T-cell (primary cell): ENCODE results near the gene TM4SF18. TPM values are rescaled to one million over a fixed set of nuclear protein-coding genes. Genes with fewer than 3 reads are reported as not detected.

ENCODE experiments used
- ATAC-seq, 4 experiments: fragments of 200-7000 bp in 3 of 4; fragments of 150-1000 bp in 1 of 4; cut with Tn5 transposase; replicated peaks in 1 of 4; 1 replicate in 3 of 4; 2 replicates in 1 of 4; pipeline ENCODE4 v1.10.0; 2021; ENCODE audit warnings: moderate library complexity in 3 of 4, mild to moderate bottlenecking in 2 of 4, moderate number of reproducible peaks in 1 of 4
- CTCF ChIA-PET, 2 donors: fragments of 300-600 bp; sonication (Branson Sonifier 250); formaldehyde crosslinking; loops; one replicate each; lab custom pipeline; 2022; ENCODE audit warnings: antibody characterized with exemption in 2 of 2; lab: Charles Lee
- POLR2A ChIA-PET, 2 donors: fragments of 300-600 bp; sonication (Branson Sonifier 250); formaldehyde crosslinking; loops; one replicate each; lab custom pipeline; 2022; ENCODE audit warnings: antibody characterized with exemption in 2 of 2; lab: Charles Lee
- DNase-seq, 35 experiments: peaks; one replicate each; pipeline versions ENCODE4 v3.0.0 to v3.0.0-alpha.2; 2013 to 2023
- H3K27ac ChIP-seq: one replicate; pipeline ENCODE4 v1.5.1; 2013; ENCODE audit warnings: low read length
- H3K27me3 ChIP-seq, 2 experiments: replicated peaks in 1 of 2; 1 replicate in 1 of 2; 2 replicates in 1 of 2; pipeline versions ENCODE4 v1.6.1 to v1.7.0; 2013; ENCODE audit warnings: low read length in 1 of 2, mixed read lengths in 1 of 2; ENCODE audit not compliant: control insufficient read depth in 2 of 2, insufficient read depth in 2 of 2; ENCODE audit errors: extremely low read depth in 1 of 2
- H3K36me3 ChIP-seq, 2 donors: 1 replicate in 1 of 2; 2 replicates in 1 of 2; pipeline versions ENCODE4 v1.6.1 to v1.7.0; 2013; ENCODE audit warnings: low read length in 1 of 2; ENCODE audit not compliant: control insufficient read depth in 2 of 2, insufficient read depth in 1 of 2; ENCODE audit errors: extremely low read depth in 1 of 2
- H3K4me1 ChIP-seq, 2 experiments: 1 replicate in 1 of 2; 2 replicates in 1 of 2; pipeline versions ENCODE4 v1.6.1 to v1.7.0; 2013; ENCODE audit warnings: low read length in 2 of 2, mixed read lengths in 1 of 2; ENCODE audit not compliant: insufficient read depth in 2 of 2, control insufficient read depth in 1 of 2; ENCODE audit errors: extremely low read depth in 1 of 2
- H3K4me3 ChIP-seq, 2 donors: 1 replicate in 1 of 2; 2 replicates in 1 of 2; pipeline versions ENCODE4 v1.5.1 to v1.7.0; 2013; ENCODE audit warnings: mild to moderate bottlenecking in 2 of 2, low read length in 1 of 2, moderate library complexity in 1 of 2; ENCODE audit not compliant: control insufficient read depth in 1 of 2; ENCODE audit errors: extremely low read depth in 1 of 2
- H3K9me3 ChIP-seq: 2 replicates; pipeline ENCODE4 v1.7.0; 2013
- H3K27ac Mint-ChIP-seq, 2 donors: one replicate each; pipeline ENCODE4 v1.8.0; 2020 to 2021; ENCODE audit warnings: mild to moderate bottlenecking in 2 of 2, mixed read lengths in 2 of 2
- H3K27me3 Mint-ChIP-seq, 2 donors: one replicate each; pipeline ENCODE4 v1.8.0; 2021 to 2022; ENCODE audit warnings: mixed read lengths in 2 of 2
- H3K36me3 Mint-ChIP-seq: one replicate; pipeline ENCODE4 v1.8.0; 2021; ENCODE audit warnings: mixed read lengths
- H3K4me1 Mint-ChIP-seq, 3 donors: one replicate each; pipeline ENCODE4 v1.8.0; 2020 to 2022; ENCODE audit warnings: mixed read lengths in 3 of 3, mild to moderate bottlenecking in 1 of 3
- H3K4me3 Mint-ChIP-seq, 3 donors: one replicate each; pipeline ENCODE4 v1.8.0; 2020 to 2022; ENCODE audit warnings: mild to moderate bottlenecking in 3 of 3, mixed read lengths in 3 of 3, moderate library complexity in 3 of 3
- H3K9me3 Mint-ChIP-seq, 3 donors: one replicate each; pipeline ENCODE4 v1.8.0; 2020 to 2022; ENCODE audit warnings: mixed read lengths in 3 of 3
- WGBS: methylation state at CpG from one replicate; pipeline ENCODE4 v1.1.5; 2013; ENCODE audit warnings: missing lambda C conversion rate; ENCODE audit not compliant: insufficient coverage; 5-methylcytosine and 5-hydroxymethylcytosine counted together
- total RNA-seq, 35 experiments: library from RNA in 6 of 35; stranded (reverse) in 6 of 35; fragments of 120-200 nt in 1 of 35; gene quantifications; one replicate each; pipeline versions ENCODE4 v1.2.1 to v1.2.4 and lab custom pipeline; 2013 to 2026

The TM4SF18 gene
- total RNA-seq, 5 donors from 2014 or later (not counting 1 experiment from before 2014, with no cell fraction given), result not detected

DNA sequence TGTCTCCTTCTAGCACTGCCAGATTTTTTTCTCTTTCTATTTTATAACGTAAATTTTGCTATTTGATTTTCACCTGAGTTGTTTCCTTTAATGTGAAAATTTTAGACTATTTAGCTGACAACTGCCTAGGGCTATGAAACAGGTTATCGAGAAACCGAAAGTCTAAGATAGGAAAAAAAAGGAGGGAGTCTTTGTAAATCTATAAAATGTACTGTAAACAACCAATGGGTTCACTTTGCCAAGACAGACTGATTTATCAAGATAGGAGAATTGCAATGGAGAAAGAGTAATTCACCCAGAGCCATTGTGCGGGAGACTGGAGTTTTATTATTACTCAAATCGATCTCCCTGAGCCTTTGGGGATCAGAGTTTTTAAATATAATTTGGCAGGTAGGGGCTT, 50.0 kb downstream of the TM4SF18 start:
- no peaks in the 10 kb centered on the region for H3K27me3 ChIP-seq
- Mint-ChIP-seq H3K4me1 (no peaks in the 10 kb centered on the region), H3K9me3 (no peaks in the 10 kb centered on the region), H3K36me3 (no peaks in the 10 kb centered on the region), H3K27me3 (no peaks in the 10 kb centered on the region), H3K27ac (no peak overlapping the region), H3K4me3 (no peak overlapping the region)
- H3K36me3 ChIP-seq, result no peaks in the 10 kb centered on the region
- no peak overlapping the region for H3K4me3 ChIP-seq
- no peak for ATAC-seq
- H3K9me3 ChIP-seq, result no peaks in the 10 kb centered on the region
- no peaks in the 10 kb centered on the region for H3K4me1 ChIP-seq
- 93% methylated on average over 2 of the region's 5 CpGs for WGBS
- no peak for DNase-seq
- ChIA-PET POLR2A (no interaction called here), CTCF (no interaction called here)
- H3K27ac ChIP-seq, result no peak overlapping the region

DNA sequence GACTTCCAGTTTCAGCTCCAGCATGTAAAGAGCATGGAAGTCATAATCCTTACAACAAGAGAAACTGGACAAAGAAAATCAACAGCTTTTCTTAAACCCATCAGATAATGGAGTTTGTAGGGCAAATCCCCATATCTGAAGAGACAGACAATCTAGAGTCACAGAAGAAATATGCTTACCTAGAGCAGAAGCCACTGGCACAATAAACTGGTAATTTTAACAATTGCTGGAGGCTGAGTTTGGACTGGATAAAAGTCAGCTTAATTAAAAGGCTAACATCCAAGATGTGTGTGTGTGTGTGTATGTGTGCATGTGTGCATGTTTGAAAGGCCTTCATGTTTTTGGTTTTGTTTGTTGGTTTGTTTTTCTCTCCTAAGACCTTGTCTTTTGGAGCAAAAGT, 50.6 kb downstream of the TM4SF18 start:
- H3K36me3 ChIP-seq, result no peaks in the 10 kb centered on the region
- POLR2A ChIA-PET, result no interaction called here
- Mint-ChIP-seq H3K36me3 (no peaks in the 10 kb centered on the region), H3K4me1 (peaks cover under 1 to 2% (median 2%) of the 10 kb centered on the region in 3 donors), H3K4me3 (no peak overlapping the region), H3K9me3 (no peaks in the 10 kb centered on the region), H3K27ac (no peak overlapping the region), H3K27me3 (no peaks in the 10 kb centered on the region)
- H3K4me3 ChIP-seq, result no peak overlapping the region
- ATAC-seq (no peak), DNase-seq (no peak)
- CTCF ChIA-PET, result interaction anchor here in 1 of 2 donors (0.6 kb wide), 2 partner anchors 47 to 698 kb away, joined by 3 read pairs; no protein-coding TSS in a partner anchor
- no peak overlapping the region for H3K27ac ChIP-seq
- H3K4me1 ChIP-seq, result no peaks in the 10 kb centered on the region
- H3K9me3 ChIP-seq, result no peaks in the 10 kb centered on the region
- H3K27me3 ChIP-seq, result no peaks in the 10 kb centered on the region

DNA sequence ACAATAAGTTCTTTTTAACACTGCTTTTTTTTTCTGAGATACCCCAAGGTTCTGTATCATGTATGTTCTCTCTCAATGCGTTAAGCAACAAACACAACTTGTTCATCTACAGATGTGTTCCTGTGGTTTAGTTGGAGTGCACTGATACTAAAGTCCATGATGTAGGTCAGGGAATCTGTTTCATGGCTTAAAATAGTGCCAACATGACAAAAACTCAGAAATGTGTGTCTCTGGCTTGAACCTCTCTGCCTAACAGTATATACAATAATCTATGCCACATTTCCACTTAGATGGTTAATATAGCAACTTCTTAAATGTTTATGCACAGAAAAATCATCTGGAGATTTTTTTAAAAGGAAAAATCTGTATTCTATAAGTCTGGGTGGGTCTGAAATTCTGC, 51.1 kb downstream of the TM4SF18 start:
- Histone ChIP-seq H3K27me3 (no peaks in the 10 kb centered on the region), H3K4me3 (no peak overlapping the region), H3K4me1 (peaks cover under 1 to 2% of the 10 kb centered on the region in 2 experiments), H3K36me3 (no peaks in the 10 kb centered on the region), H3K9me3 (no peaks in the 10 kb centered on the region), H3K27ac (no peak overlapping the region)
- Mint-ChIP-seq H3K27ac (no peak overlapping the region), H3K36me3 (no peaks in the 10 kb centered on the region), H3K4me1 (peaks cover 6 to 8% (median 7%) of the 10 kb centered on the region in 3 donors), H3K27me3 (no peaks in the 10 kb centered on the region), H3K4me3 (no peak overlapping the region), H3K9me3 (no peaks in the 10 kb centered on the region)
- no peak for ATAC-seq
- no peak for DNase-seq
- POLR2A ChIA-PET, result no interaction called here
- CTCF ChIA-PET, result interaction anchor here in 1 of 2 donors (0.6 kb wide), 2 partner anchors 47 to 699 kb away, joined by 3 read pairs; no protein-coding TSS in a partner anchor
- WGBS, result no CpG with 5 or more reads among the region's 1 CpG

DNA sequence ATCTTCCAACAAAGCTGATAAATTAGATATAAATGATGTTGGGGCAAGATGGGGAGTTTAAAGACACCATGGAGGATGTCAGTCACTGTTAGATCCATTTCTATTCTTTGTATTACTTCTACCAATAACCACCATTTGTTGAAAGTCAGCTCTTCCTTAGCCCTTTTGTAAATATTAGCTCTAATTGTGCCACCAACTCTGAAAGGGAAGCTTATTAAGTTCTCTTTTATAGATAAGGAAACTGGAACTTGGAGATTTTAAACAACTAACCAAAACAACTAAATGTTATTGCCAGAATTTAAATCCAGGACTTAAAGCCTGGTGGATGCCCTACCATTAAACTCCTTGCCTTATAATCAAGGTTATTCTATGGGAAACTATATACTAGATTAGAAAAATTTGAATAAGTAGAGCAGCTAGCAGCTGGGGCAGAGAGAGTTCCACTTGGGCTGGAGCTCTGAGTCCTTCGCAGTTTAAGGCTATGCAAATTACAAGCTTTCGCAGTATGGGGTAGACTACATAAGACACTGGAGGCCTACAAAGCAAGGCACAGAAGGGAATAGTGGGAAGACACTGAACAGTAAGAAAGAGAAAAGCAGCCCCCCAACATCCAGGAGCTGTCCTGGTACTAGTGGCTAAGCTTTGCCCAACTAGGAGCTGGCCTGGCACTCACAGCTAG, 52.6 kb downstream of the TM4SF18 start:
- peaks cover 13 to 17% (median 14%) of the 10 kb centered on the region in 3 donors for H3K4me1 Mint-ChIP-seq
- Histone ChIP-seq H3K4me3 (no peak overlapping the region), H3K27me3 (no peaks in the 10 kb centered on the region), H3K4me1 (peaks cover 6 to 7% of the 10 kb centered on the region in 2 experiments), H3K36me3 (no peaks in the 10 kb centered on the region), H3K27ac (no peak overlapping the region), H3K9me3 (no peaks in the 10 kb centered on the region)
- H3K9me3 Mint-ChIP-seq, result no peaks in the 10 kb centered on the region
- DNase-seq (no peak), ATAC-seq (no peak)
- WGBS, result 93% methylated on average over 2 of the region's 2 CpGs
- no peak overlapping the region for H3K4me3 Mint-ChIP-seq
- POLR2A ChIA-PET, result interaction anchor here (0.5 to 0.7 kb wide), 2 partner anchors 315 to 1611 kb away, joined by 3 to 7 read pairs; no protein-coding TSS in a partner anchor
- no peaks in the 10 kb centered on the region for H3K36me3 Mint-ChIP-seq
- CTCF ChIA-PET, result interaction anchor here (0.6 to 4.8 kb wide), 4 partner anchors 10 to 325 kb away, joined by 3 to 23 read pairs (median 4); no protein-coding TSS in a partner anchor
- no peak overlapping the region for H3K27ac Mint-ChIP-seq
- H3K27me3 Mint-ChIP-seq, result no peaks in the 10 kb centered on the region

DNA sequence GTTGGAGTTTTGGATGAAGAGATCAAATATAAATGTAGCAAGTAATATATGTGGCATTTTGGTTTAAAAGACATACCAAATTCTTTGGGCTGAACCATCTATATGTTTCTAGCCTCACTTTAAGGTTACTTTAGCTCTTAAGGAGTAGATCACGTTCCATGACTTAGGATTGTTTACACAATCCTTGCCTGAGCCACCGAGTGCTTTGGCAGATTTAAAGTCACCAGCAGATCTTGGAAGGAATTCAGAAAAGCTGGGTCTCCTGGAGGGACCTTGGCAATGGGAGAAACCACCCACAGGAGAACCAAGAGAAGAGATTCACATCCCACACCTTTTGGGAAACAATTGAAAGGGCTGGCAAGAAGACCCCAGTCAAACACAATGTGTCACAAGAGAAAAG, 54.5 kb downstream of the TM4SF18 start:
- no peaks in the 10 kb centered on the region for H3K27me3 ChIP-seq
- H3K4me3 Mint-ChIP-seq, result no peak overlapping the region
- H3K36me3 Mint-ChIP-seq, result no peaks in the 10 kb centered on the region
- ChIA-PET CTCF (interaction anchor here (1.5 to 4.8 kb wide), 2 partner anchors 159 kb away, joined by 12 to 23 read pairs; no protein-coding TSS in a partner anchor), POLR2A (no interaction called here)
- H3K4me1 ChIP-seq, result peaks cover 6 to 7% of the 10 kb centered on the region in 2 experiments
- no peaks in the 10 kb centered on the region for H3K9me3 Mint-ChIP-seq
- no peaks in the 10 kb centered on the region for H3K36me3 ChIP-seq
- DNase-seq (no peak), ATAC-seq (no peak)
- peaks cover 14 to 19% (median 15%) of the 10 kb centered on the region in 3 donors for H3K4me1 Mint-ChIP-seq
- peak overlapping the region in 1 of 2 donors; percentile 0 for H3K27ac Mint-ChIP-seq
- no peak overlapping the region for H3K4me3 ChIP-seq
- 100% methylated on average over 2 of the region's 2 CpGs for WGBS
- no peak overlapping the region for H3K27ac ChIP-seq
- no peaks in the 10 kb centered on the region for H3K27me3 Mint-ChIP-seq
- H3K9me3 ChIP-seq, result no peaks in the 10 kb centered on the region

DNA sequence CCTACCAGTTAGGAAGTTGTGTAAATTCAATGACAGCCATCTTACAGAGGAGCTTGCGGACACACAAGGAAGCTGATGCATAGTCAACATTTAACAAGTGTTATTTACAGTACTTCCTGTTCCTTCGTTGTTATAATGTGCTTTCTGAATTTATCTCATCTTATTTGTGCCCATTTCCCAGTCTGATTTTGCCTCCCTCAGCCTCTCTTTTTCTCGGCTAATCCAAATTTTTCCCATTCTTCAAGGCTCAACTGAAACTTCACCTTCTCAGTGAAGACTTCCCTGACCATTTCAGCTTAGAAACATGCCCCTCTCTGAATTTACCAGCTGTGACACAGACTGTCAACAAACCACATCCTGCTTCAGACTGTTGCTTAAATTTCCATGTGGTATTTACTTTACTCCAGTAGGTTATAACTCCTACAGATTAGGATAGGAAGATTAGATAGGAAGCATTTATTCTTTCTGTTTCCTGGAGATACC, 56.1 kb downstream of the TM4SF18 start:
- ChIA-PET POLR2A (no interaction called here), CTCF (interaction anchor here in 1 of 2 donors (0.6 to 4.8 kb wide), 4 partner anchors 131 to 324 kb away, joined by 3 to 23 read pairs (median 7); no protein-coding TSS in a partner anchor)
- H3K27ac Mint-ChIP-seq, result peak overlapping the region; percentile 95 to 99
- Histone ChIP-seq H3K27ac (peak overlapping the region; percentile 43), H3K9me3 (no peaks in the 10 kb centered on the region), H3K4me1 (peaks cover 6 to 7% of the 10 kb centered on the region in 2 experiments), H3K27me3 (no peaks in the 10 kb centered on the region), H3K36me3 (no peaks in the 10 kb centered on the region), H3K4me3 (peak overlapping the region in 1 of 2 donors; percentile 40)
- H3K4me1 Mint-ChIP-seq, result peaks cover 14 to 23% (median 15%) of the 10 kb centered on the region in 3 donors
- no peaks in the 10 kb centered on the region for H3K36me3 Mint-ChIP-seq
- H3K27me3 Mint-ChIP-seq, result no peaks in the 10 kb centered on the region
- ATAC-seq (peak; percentile 58 to 91 (median 82)), DNase-seq (peak in 5 of 35 experiments; percentile 1 to 52 (median 6))
- H3K9me3 Mint-ChIP-seq, result no peaks in the 10 kb centered on the region
- 10% methylated on average over 2 of the region's 3 CpGs for WGBS
- peak overlapping the region; percentile 52 to 76 (median 75) for H3K4me3 Mint-ChIP-seq
